Neural crest cell (in vitro differentiated cells): ENCODE data around the gene CIITA. TPM values are rescaled to one million over a fixed set of nuclear protein-coding genes. Genes with fewer than 3 reads are reported as not detected.

ENCODE experiments used
- DNase-seq: peaks from one replicate; pipeline ENCODE4 v3.0.0; 2021; ENCODE audit warnings: low read depth, mixed read lengths, low spot score
- H3K27ac Mint-ChIP-seq: one replicate; pipeline ENCODE4 v1.8.0; 2021; ENCODE audit warnings: mild to moderate bottlenecking, mixed read lengths; ENCODE audit not compliant: unreplicated experiment
- H3K27me3 Mint-ChIP-seq: 2 replicates; pipeline ENCODE4 v1.8.0; 2021; ENCODE audit warnings: low read depth, mild to moderate bottlenecking, mixed read lengths
- H3K36me3 Mint-ChIP-seq: 2 replicates; pipeline ENCODE4 v1.8.0; 2021; ENCODE audit warnings: low read depth, mild to moderate bottlenecking, mixed read lengths
- H3K4me1 Mint-ChIP-seq: 2 replicates; pipeline ENCODE4 v1.8.0; 2021; ENCODE audit warnings: mixed read lengths
- H3K4me3 Mint-ChIP-seq: one replicate; pipeline ENCODE4 v1.8.0; 2021; ENCODE audit warnings: mild to moderate bottlenecking, mixed read lengths
- H3K9me3 Mint-ChIP-seq: 2 replicates; pipeline ENCODE4 v1.8.0; 2021; ENCODE audit warnings: mixed read lengths
- total RNA-seq: library from RNA; stranded (reverse); gene quantifications from 2 replicates; pipeline ENCODE4 v1.2.1, GENCODE V29; 2021
- TF ChIP-seq, protein P1 (sequence below): fragments of 200-600 bp; sonication (generic); conservative IDR thresholded peaks from 2 replicates; pipeline ENCODE4 v1.5.0; 2021; ENCODE audit warnings: antibody characterized with exemption, mild to moderate bottlenecking

Gene CIITA
- total RNA-seq, 1 donor from 2014 or later: not detected

- Mint-ChIP-seq H3K4me1 (no peaks in the 10 kb centered on the region), H3K36me3 (no peaks in the 10 kb centered on the region), H3K4me3 (no peak overlapping the region), H3K9me3 (no peaks in the 10 kb centered on the region), H3K27ac (no peak overlapping the region), H3K27me3 (peaks cover 68% of the 10 kb centered on the region)
- TF ChIP-seq, protein P1, sequence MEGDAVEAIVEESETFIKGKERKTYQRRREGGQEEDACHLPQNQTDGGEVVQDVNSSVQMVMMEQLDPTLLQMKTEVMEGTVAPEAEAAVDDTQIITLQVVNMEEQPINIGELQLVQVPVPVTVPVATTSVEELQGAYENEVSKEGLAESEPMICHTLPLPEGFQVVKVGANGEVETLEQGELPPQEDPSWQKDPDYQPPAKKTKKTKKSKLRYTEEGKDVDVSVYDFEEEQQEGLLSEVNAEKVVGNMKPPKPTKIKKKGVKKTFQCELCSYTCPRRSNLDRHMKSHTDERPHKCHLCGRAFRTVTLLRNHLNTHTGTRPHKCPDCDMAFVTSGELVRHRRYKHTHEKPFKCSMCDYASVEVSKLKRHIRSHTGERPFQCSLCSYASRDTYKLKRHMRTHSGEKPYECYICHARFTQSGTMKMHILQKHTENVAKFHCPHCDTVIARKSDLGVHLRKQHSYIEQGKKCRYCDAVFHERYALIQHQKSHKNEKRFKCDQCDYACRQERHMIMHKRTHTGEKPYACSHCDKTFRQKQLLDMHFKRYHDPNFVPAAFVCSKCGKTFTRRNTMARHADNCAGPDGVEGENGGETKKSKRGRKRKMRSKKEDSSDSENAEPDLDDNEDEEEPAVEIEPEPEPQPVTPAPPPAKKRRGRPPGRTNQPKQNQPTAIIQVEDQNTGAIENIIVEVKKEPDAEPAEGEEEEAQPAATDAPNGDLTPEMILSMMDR: no peak
- no peak for DNase-seq
Observed at GRCh38 chr16:10878644-10879501, 1.9 kb downstream of the CIITA start.

DNA sequence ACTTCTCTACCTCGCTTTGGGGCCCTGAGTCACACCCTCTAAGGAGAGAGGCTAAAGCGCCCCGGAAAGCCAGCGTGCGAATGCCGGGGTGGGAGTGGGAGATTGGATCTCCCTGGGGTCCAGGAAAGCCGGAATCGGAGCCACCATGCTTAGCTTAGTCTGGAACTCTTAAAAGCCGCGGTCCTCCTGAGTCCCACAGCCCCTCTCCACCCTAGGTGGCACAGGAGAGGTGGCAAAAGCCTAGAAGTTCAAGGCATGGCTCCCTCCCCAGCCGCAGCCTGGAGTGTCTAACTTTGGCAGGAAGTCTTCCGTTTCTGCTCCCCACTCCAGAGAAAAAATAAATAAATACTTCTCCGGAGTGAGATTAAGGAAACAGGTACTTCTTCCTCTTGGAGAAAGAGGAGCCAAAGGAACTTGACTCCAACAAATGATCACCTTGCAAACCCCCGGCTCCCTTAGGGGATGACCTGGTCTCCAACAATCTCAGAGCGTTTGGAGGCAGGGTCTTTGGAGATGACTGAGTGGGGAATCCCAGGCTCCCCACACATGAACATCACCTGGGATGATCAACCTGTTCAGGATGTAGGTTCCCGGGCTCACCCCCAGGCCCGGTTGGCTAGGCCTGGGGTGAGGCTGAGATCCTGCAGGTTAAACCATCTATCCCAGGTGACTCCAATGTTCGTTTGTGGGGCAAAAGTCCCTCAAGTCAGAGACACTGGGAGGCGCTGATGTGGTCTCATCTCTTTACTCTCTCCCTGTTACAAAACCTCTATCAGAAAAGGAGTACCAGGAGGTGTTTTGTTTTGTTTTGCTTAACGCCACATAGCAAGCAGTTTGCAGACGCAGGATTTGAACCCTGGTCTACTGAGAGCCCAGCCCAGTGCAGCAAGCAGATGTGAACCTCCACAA is 2.9 kb downstream of the CIITA start:
- no peak for DNase-seq
- no peak overlapping the region for H3K4me3 Mint-ChIP-seq
- peaks cover 66% of the 10 kb centered on the region for H3K27me3 Mint-ChIP-seq
- no peaks in the 10 kb centered on the region for H3K36me3 Mint-ChIP-seq
- no peak overlapping the region for H3K27ac Mint-ChIP-seq
- H3K4me1 Mint-ChIP-seq: no peaks in the 10 kb centered on the region
- TF ChIP-seq, protein P1: no peak
- H3K9me3 Mint-ChIP-seq: no peaks in the 10 kb centered on the region

DNA sequence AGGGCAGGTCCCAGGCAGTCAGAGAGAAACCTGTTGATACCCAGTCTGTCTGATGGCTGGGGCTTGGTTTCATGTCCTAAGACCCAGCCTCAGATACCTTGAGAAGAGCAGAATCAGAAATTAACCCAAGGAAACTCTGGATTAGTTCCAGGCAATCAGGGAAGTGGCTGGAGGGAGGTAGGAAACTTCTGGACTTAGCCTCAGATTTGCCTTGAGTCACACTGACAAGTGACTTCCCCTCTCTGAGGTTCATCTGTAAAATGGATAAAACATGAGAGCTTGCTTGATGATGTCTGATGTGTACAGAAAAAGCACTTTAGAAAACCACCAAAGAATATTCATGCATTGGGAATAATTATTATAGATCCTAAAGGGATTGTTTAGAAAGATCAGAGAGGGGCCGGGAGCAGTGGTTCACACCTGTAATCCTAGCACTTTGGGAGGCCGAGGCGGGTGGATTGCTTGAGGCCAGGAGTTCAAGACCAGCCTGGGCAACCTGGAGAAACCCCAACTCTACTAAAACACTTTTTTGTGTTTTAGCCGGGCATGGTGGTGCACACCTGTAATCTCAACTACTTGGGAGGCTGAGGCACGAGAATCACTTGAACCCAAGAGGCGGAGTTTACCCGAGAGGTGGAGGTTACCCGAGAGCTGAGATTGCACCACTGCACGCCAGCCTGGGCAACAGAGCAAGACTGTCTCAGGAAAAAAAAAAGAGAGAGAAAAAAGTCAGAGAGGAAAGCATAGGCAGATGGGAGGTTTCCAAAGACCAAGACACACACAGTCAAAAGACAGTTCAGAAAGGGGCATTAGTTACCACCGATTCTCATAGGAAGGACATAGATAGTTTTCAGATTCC is 3.8 kb downstream of the CIITA start:
- no peaks in the 10 kb centered on the region for H3K9me3 Mint-ChIP-seq
- no peaks in the 10 kb centered on the region for H3K36me3 Mint-ChIP-seq
- TF ChIP-seq, protein P1: no peak
- H3K27ac Mint-ChIP-seq: no peak overlapping the region
- no peak for DNase-seq
- no peak overlapping the region for H3K4me3 Mint-ChIP-seq
- no peaks in the 10 kb centered on the region for H3K4me1 Mint-ChIP-seq
- H3K27me3 Mint-ChIP-seq: peaks cover 62% of the 10 kb centered on the region

DNA sequence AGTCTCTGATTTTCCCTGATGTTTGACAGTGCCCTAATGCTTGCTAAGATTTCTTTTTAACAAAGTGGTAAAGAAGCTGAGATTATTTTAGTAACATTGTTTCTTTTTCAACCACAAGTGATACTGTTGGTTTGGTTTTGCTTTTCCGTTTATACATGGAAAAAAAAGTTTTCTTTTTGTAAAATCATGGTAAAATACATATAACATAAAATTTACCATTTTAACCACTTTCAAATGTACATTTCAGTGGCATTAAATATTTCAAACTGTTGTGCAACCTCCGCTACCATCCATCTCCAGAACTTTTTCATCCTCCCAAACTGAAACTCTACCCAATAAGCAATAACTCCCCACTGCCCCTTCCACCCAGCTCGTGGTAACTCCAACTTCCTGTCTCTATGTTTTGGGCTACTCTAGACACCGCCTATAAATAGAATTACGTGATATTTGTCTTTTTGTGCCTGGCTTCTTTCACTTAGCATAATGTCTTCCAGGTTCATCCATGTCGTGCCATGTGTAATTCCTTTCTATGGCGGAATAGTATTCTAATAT is 4.6 kb downstream of the CIITA start:
- Mint-ChIP-seq H3K36me3 (no peaks in the 10 kb centered on the region), H3K4me3 (no peak overlapping the region), H3K9me3 (no peaks in the 10 kb centered on the region), H3K4me1 (no peaks in the 10 kb centered on the region), H3K27ac (no peak overlapping the region), H3K27me3 (peaks cover 56% of the 10 kb centered on the region)
- no peak for DNase-seq
- TF ChIP-seq, protein P1: no peak

- H3K4me1 Mint-ChIP-seq: no peaks in the 10 kb centered on the region
- TF ChIP-seq, protein P1: no peak
- H3K27me3 Mint-ChIP-seq: peaks cover 46% of the 10 kb centered on the region
- H3K4me3 Mint-ChIP-seq: no peak overlapping the region
- DNase-seq: no peak
- H3K36me3 Mint-ChIP-seq: no peaks in the 10 kb centered on the region
- H3K9me3 Mint-ChIP-seq: no peaks in the 10 kb centered on the region
- H3K27ac Mint-ChIP-seq: no peak overlapping the region
Observed at GRCh38 chr16:10883004-10883403, 6.0 kb downstream of the CIITA start.
